Loucy (cell line): ENCODE data around the gene PDE11A.
A peak's percentile ranks its signal among the peaks of the same experiment; 100 is the strongest.

Experiments
- H2AFZ ChIP-seq: fragments of 200-600 bp; sonication (generic); 2 replicates; pipeline ENCODE4 v1.6.0; 2016; ENCODE audit warnings: antibody characterized with exemption, mild to moderate bottlenecking, low read length, moderate library complexity
- H3F3A ChIP-seq: fragments of 200-600 bp; 2 replicates; pipeline ENCODE4 v1.6.0; 2016; ENCODE audit warnings: antibody characterized with exemption, low read depth, mild to moderate bottlenecking
- H3K27me3 ChIP-seq: fragments of 200-600 bp; sonication (generic); 2 replicates; pipeline ENCODE4 v1.6.1; 2014; ENCODE audit warnings: low read length, mild to moderate bottlenecking; ENCODE audit not compliant: insufficient read depth, poor library complexity, severe bottlenecking
- H3K36me3 ChIP-seq: fragments of 200-600 bp; sonication (generic); 2 replicates; pipeline ENCODE4 v1.6.1; 2016; ENCODE audit warnings: low read length; ENCODE audit not compliant: insufficient read depth
- H3K4me1 ChIP-seq: fragments of 200-600 bp; sonication (generic); 2 replicates; pipeline ENCODE4 v1.5.1; 2014; ENCODE audit warnings: low read length, mild to moderate bottlenecking; ENCODE audit not compliant: insufficient read depth, poor library complexity, severe bottlenecking
- H3K4me2 ChIP-seq: fragments of 200-600 bp; sonication (generic); 2 replicates; pipeline ENCODE4 v1.6.0; 2014; ENCODE audit warnings: antibody characterized with exemption, low read length, low read depth, mild to moderate bottlenecking; ENCODE audit not compliant: poor library complexity, severe bottlenecking
- H3K4me3 ChIP-seq: fragments of 200-600 bp; sonication (generic); 2 replicates; pipeline ENCODE4 v1.5.1; 2014; ENCODE audit warnings: low read length, mild to moderate bottlenecking, mixed read lengths; ENCODE audit not compliant: poor library complexity, severe bottlenecking
- H3K79me2 ChIP-seq: fragments of 200-600 bp; sonication (generic); 2 replicates; pipeline ENCODE4 v1.6.1; 2014; ENCODE audit warnings: low read length; ENCODE audit not compliant: insufficient read depth
- H3K9ac ChIP-seq: fragments of 200-600 bp; sonication (generic); 2 replicates; pipeline ENCODE4 v1.6.0; 2014; ENCODE audit warnings: mild to moderate bottlenecking, low read depth, low read length, moderate library complexity; ENCODE audit not compliant: poor library complexity, severe bottlenecking
- H3K9me2 ChIP-seq: fragments of 200-600 bp; sonication (generic); replicated peaks from 2 replicates; pipeline ENCODE4 v1.6.1; 2016; ENCODE audit warnings: low read depth, low read length, mixed read lengths
- H3K9me3 ChIP-seq: fragments of 200-600 bp; sonication (generic); 2 replicates; pipeline ENCODE4 v1.6.1; 2014; ENCODE audit warnings: mild to moderate bottlenecking, antibody characterized with exemption, low read length, low read depth; ENCODE audit not compliant: insufficient read depth
- H4K20me1 ChIP-seq: fragments of 200-600 bp; sonication (generic); 2 replicates; pipeline ENCODE4 v1.6.0; 2014; ENCODE audit warnings: antibody characterized with exemption, low read length, mild to moderate bottlenecking; ENCODE audit not compliant: insufficient read depth, poor library complexity, severe bottlenecking
- CTCF ChIP-seq: fragments of 200-600 bp; sonication (generic); conservative IDR thresholded peaks from 2 replicates; pipeline ENCODE4 v1.5.1; 2014; ENCODE audit warnings: mild to moderate bottlenecking, antibody characterized with exemption, low read length
- EZH2phosphoT487 ChIP-seq: fragments of 200-600 bp; IDR thresholded peaks from 2 replicates; pipeline ENCODE4 v1.6.1; 2018; ENCODE audit warnings: antibody characterized with exemption, mild to moderate bottlenecking, moderate library complexity, borderline replicate concordance

PDE11A gene

DNA sequence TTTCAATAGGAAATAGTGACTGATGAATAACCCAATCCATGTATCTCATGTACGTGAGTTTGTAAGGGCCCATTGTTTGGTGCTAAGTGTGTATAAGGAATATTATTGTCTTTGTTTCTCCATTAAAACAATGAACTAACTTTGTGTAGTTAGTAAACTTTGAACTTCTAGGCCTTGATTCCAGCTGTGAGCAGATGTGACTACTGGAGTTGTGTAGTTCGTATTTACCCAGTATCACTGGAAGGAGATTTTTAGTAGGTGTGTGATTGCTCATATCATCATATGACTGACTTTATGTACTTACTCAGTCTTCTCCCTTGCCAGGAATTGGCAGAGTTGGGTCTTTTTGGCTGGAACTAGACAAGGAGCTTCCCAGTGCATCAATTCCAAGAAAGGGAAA lies 452.6 kb downstream of the PDE11A start:
- Histone ChIP-seq H3K4me3 (no peak overlapping the region), H3K79me2 (no peaks in the 10 kb centered on the region), H3K9me3 (no peaks in the 10 kb centered on the region), H3K4me2 (no peak overlapping the region), H4K20me1 (no peaks in the 10 kb centered on the region), H3K36me3 (no peaks in the 10 kb centered on the region), H3K27me3 (no peaks in the 10 kb centered on the region), H3K9ac (no peak overlapping the region), H3K9me2 (no peaks in the 10 kb centered on the region), H3K4me1 (peaks cover 6% of the 10 kb centered on the region), H2AFZ (no peak overlapping the region), H3F3A (no peaks in the 10 kb centered on the region)
- TF ChIP-seq CTCF (no peak), EZH2phosphoT487 (no peak)

GRCh38 chr2:177619461-177619860 lies 453.1 kb downstream of the PDE11A start:
- Histone ChIP-seq H3K4me2 (peak overlapping the region; percentile 61), H4K20me1 (no peaks in the 10 kb centered on the region), H3K9ac (peak overlapping the region; percentile 74), H3K4me1 (peaks cover 6% of the 10 kb centered on the region), H3K27me3 (no peaks in the 10 kb centered on the region), H3K9me2 (no peaks in the 10 kb centered on the region), H2AFZ (peak overlapping the region; percentile 96), H3K4me3 (peak overlapping the region; percentile 80), H3K9me3 (no peaks in the 10 kb centered on the region), H3K79me2 (no peaks in the 10 kb centered on the region), H3K36me3 (no peaks in the 10 kb centered on the region), H3F3A (no peaks in the 10 kb centered on the region)
- no peak for TF ChIP-seq CTCF
- no peak for TF ChIP-seq EZH2phosphoT487

DNA sequence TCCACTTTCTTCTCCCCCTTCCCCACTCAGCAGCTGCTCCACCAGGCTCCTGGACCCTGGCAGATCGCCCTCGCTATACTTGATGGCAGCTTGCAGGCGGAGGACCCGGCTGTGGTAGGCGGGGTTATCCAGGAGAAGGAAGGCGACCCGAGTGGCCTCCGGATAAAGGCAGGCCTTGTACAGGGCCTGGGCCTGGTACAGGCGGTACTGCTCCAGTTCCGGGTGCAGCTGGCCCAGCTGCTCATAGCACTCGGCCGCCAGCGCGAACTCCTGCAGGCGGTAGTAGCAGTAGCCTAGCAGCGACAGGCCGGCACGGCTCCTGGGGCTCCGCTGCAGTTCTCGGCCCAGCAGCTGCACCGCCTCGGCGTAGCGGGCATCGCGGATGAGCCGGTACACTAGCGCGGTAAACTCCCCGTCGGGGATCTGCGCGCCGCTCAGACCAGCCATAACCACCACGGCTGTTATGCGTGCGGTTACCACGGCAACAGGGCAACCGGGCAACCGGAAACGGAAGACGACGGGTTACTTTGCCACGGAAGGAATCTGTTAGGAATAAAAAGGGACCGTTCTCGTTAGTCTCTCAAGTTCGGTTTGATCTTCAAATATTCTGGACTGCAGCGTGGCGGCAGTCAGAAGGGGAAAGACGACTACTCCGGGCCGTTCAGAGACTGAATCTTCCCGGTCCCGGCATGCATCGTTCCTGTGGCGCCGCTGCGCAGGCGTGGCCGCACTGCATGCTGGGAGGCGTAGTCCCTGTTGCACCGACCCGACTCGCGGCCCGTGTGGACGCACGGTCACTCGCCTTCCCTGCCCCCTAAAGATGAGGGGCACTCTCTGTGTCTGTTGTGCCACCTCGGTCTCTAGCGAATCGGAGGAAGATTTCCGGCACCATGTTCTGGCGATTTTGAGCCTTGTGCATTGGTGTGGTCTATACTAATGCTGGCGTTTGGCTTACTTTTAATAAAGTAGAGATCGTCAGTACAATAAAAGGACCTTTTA lies 454.0 kb downstream of the PDE11A start:
- no peaks in the 10 kb centered on the region for H3K36me3 ChIP-seq
- H4K20me1 ChIP-seq, result no peaks in the 10 kb centered on the region
- H3K4me2 ChIP-seq, result peak overlapping the region; percentile 61
- no peaks in the 10 kb centered on the region for H3K27me3 ChIP-seq
- H3K4me3 ChIP-seq, result peak overlapping the region; percentile 80
- no peaks in the 10 kb centered on the region for H3K9me2 ChIP-seq
- H3F3A ChIP-seq, result no peaks in the 10 kb centered on the region
- peak overlapping the region; percentile 74 for H3K9ac ChIP-seq
- TF ChIP-seq CTCF (no peak), EZH2phosphoT487 (no peak)
- H3K9me3 ChIP-seq, result no peaks in the 10 kb centered on the region
- no peaks in the 10 kb centered on the region for H3K79me2 ChIP-seq
- peaks cover 6% of the 10 kb centered on the region for H3K4me1 ChIP-seq
- peak overlapping the region; percentile 96 for H2AFZ ChIP-seq
